ENCODE results near the gene GNG2. TPM values are rescaled to one million over a fixed set of nuclear protein-coding genes. Genes with fewer than 3 reads are reported as not detected.

Gene GNG2
- total and polyA plus RNA-seq, 10 of the 15 experiments (the other 5 are each of a cell fraction or from before 2014, with no cell fraction given), result 31.6 to 114 (median 66.4) TPM

DNA sequence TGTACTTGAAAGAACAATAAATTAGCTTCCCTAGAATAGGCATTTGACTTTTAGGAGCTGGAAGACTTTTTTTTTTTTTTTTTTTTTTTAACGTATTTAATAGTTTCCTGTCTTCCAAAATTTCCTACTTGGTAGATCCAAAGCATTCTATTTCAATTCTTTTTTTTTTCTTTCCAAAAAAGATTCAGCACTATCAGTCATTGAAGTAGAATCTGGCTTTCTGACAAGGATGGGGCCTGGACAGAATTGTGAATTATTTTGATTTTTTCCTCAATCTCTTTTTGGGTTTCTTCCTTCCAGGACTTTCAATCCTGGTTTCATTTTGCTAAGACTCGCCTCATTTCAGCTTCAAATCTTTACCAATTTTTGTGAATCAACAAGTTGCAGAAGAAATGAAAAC is 21.2 kb downstream of the GNG2 start (continued):
- TF ChIP-seq, protein P1, sequence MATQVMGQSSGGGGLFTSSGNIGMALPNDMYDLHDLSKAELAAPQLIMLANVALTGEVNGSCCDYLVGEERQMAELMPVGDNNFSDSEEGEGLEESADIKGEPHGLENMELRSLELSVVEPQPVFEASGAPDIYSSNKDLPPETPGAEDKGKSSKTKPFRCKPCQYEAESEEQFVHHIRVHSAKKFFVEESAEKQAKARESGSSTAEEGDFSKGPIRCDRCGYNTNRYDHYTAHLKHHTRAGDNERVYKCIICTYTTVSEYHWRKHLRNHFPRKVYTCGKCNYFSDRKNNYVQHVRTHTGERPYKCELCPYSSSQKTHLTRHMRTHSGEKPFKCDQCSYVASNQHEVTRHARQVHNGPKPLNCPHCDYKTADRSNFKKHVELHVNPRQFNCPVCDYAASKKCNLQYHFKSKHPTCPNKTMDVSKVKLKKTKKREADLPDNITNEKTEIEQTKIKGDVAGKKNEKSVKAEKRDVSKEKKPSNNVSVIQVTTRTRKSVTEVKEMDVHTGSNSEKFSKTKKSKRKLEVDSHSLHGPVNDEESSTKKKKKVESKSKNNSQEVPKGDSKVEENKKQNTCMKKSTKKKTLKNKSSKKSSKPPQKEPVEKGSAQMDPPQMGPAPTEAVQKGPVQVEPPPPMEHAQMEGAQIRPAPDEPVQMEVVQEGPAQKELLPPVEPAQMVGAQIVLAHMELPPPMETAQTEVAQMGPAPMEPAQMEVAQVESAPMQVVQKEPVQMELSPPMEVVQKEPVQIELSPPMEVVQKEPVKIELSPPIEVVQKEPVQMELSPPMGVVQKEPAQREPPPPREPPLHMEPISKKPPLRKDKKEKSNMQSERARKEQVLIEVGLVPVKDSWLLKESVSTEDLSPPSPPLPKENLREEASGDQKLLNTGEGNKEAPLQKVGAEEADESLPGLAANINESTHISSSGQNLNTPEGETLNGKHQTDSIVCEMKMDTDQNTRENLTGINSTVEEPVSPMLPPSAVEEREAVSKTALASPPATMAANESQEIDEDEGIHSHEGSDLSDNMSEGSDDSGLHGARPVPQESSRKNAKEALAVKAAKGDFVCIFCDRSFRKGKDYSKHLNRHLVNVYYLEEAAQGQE (IDR thresholded peaks at IDR 0.05; ENCODE audit: low read depth, low read length), result no peak
- no peak for TF ChIP-seq RBBP5 (conservative IDR thresholded peaks at IDR 0.05)

DNA sequence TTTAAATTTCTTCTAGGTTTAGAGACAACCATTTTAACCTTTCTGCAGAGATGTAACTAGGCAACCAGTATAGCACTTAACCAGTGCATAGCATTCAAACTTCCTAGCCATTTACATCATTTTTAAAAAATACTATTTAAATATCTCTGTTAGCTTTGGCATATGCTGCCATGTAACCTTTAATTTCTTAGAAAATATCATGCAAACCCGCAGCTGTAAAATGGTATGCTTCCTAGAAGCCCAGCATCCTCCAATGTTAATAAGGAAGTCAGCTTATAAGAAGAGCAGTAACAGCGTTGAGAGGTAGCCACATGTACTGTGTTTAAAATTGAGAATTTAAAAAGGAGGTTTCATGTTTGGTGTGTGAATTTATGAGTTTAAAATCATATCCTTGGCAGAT is 22.8 kb downstream of the GNG2 start:
- H3K27me3 ChIP-seq (replicated peaks in 1 of 2; ENCODE audit: control insufficient read depth in 2 of 2, insufficient read depth in 2 of 2, low read length in 1 of 2), result no peaks in the 10 kb centered on the region
- ChIA-PET CTCF (interaction anchor here (1.3 to 5.5 kb wide), 7 partner anchors 12 to 96 kb away, joined by 3 to 23 read pairs (median 7); partner anchors contain the start of gene GNG2), SMC1A (ENCODE audit: uncharacterized antibody, unreplicated experiment) (interaction anchor here (1.3 to 12.2 kb wide), 7 partner anchors 16 to 95 kb away, joined by 3 to 254 read pairs (median 5); partner anchors contain the start of gene GNG2), POLR2A (interaction anchor here (1.0 to 2.8 kb wide), 6 partner anchors 10 to 41 kb away, joined by 3 to 13 read pairs (median 4); partner anchors contain the start of gene GNG2), RAD21 (ENCODE audit: unreplicated experiment) (interaction anchor here (0.7 to 12.0 kb wide), 7 partner anchors 15 to 95 kb away, joined by 3 to 197 read pairs (median 3); partner anchors contain the start of gene GNG2)
- ATAC-seq (no peak), FAIRE-seq (no peak), DNase-seq (ENCODE audit: low read depth, low spot score) (no peak)
- TF ChIP-seq MEF2B (IDR thresholded peaks at IDR 0.05; ENCODE audit: partially characterized antibody, poor library complexity, severe bottlenecking), result no peak
- peaks cover 45% of the 10 kb centered on the region for H3K4me1 ChIP-seq (ENCODE audit: control insufficient read depth, insufficient read depth, low read length)
- no peaks in the 10 kb centered on the region for H4K20me1 ChIP-seq (ENCODE audit: control insufficient read depth, insufficient read depth)
- in situ Hi-C loops (cut with MboI), result no loop called here
- no TSS peak for BruUV-seq (replicated peaks)
- peaks cover 0 to 4% of the 10 kb centered on the region in 2 experiments; a peak in 2 of 4 replicates for H3K36me3 ChIP-seq (ENCODE audit: control insufficient read depth in 2 of 2, insufficient read depth in 2 of 2, low read length in 1 of 2)
- no peak overlapping the region; the same call in 1 of the 2 replicates for H3K27ac ChIP-seq (ENCODE audit: control insufficient read depth, insufficient read depth)
- H3K4me3 ChIP-seq, result no peak overlapping the region
- intact Hi-C loops (cut with micrococcal nuclease; ENCODE audit: unreplicated experiment), result loop anchor here (5.0 kb wide), 1 partner anchor 36 kb away; no protein-coding TSS in a partner anchor
- H3K9me3 ChIP-seq (replicated peaks; ENCODE audit: control insufficient read depth, insufficient read depth, low read length), result peaks cover 2% of the 10 kb centered on the region
- H3K79me2 ChIP-seq (ENCODE audit: control insufficient read depth, insufficient read depth, low read length), result peaks cover 21% of the 10 kb centered on the region
- no peak overlapping the region for H3K9ac ChIP-seq (ENCODE audit: control insufficient read depth, insufficient read depth, low read length)
- H3K4me2 ChIP-seq (ENCODE audit: control insufficient read depth, insufficient read depth), result no peak overlapping the region; the same call in 1 of the 2 replicates
- WGBS (ENCODE audit: insufficient coverage, insufficient replicate concordance, low lambda C conversion rate, missing lambda C conversion rate), result 0% methylated on average over 2 of the region's 2 CpGs
- no peak overlapping the region for H2AFZ ChIP-seq (ENCODE audit: control insufficient read depth, low read depth, low read length)
